HUES64 (cell line): ENCODE measurements around the gene TLCD1.

Experiments used
- H3K27ac ChIP-seq: 2 replicates; pipeline ENCODE4 v1.7.0; 2013; ENCODE audit warnings: low read depth, low read length, inconsistent platforms
- H3K27me3 ChIP-seq: 2 replicates; pipeline ENCODE4 v1.6.1; 2013; ENCODE audit warnings: mild to moderate bottlenecking, low read length; ENCODE audit not compliant: insufficient read depth
- H3K36me3 ChIP-seq: 2 replicates; pipeline ENCODE4 v1.6.1; 2013; ENCODE audit warnings: mild to moderate bottlenecking, low read length; ENCODE audit not compliant: insufficient read depth
- H3K4me1 ChIP-seq: 2 replicates; pipeline ENCODE4 v1.6.1; 2013; ENCODE audit warnings: mild to moderate bottlenecking, low read length, moderate library complexity; ENCODE audit not compliant: insufficient read depth
- H3K4me3 ChIP-seq: 2 replicates; pipeline ENCODE4 v1.5.1; 2013; ENCODE audit warnings: mild to moderate bottlenecking, low read length, moderate library complexity
- H3K9ac ChIP-seq: 2 replicates; pipeline ENCODE4 v1.6.1; 2013; ENCODE audit warnings: mild to moderate bottlenecking, low read depth, low read length
- H3K9me3 ChIP-seq: 2 replicates; pipeline ENCODE4 v1.6.1; 2013; ENCODE audit warnings: low read depth, low read length; ENCODE audit not compliant: insufficient read depth
- whole genome bisulfite sequencing: fragments of 150-250, 120-280 bp; methylation state at CpG from one replicate; pipeline ENCODE4 v1.1.7; 2013; ENCODE audit warnings: missing lambda C conversion rate; 5-methylcytosine and 5-hydroxymethylcytosine counted together

TLCD1 gene

GRCh38 chr17:28745786-28746411 lies 19.9 kb upstream of the TLCD1 start:
- peak overlapping the region; percentile 96 for H3K9ac ChIP-seq
- peaks cover 14% of the 10 kb centered on the region; the same call in 1 of the 2 replicates for H3K4me1 ChIP-seq
- 74% methylated on average over 4 of the region's 4 CpGs for WGBS
- H3K36me3 ChIP-seq: peaks cover 51% of the 10 kb centered on the region
- peak overlapping the region; percentile 100 for H3K27ac ChIP-seq
- H3K4me3 ChIP-seq: peak overlapping the region; percentile 87
- no peaks in the 10 kb centered on the region for H3K9me3 ChIP-seq
- no peaks in the 10 kb centered on the region for H3K27me3 ChIP-seq

GRCh38 chr17:28744972-28745785 lies 19.1 kb upstream of the TLCD1 start:
- 1% methylated on average over 31 of the region's 31 CpGs for WGBS
- peaks cover 14% of the 10 kb centered on the region; the same call in 1 of the 2 replicates for H3K4me1 ChIP-seq

GRCh38 chr17:28744104-28744971 lies 18.3 kb upstream of the TLCD1 start:
- no peaks in the 10 kb centered on the region for H3K9me3 ChIP-seq
- peak overlapping the region; percentile 100 for H3K27ac ChIP-seq
- H3K9ac ChIP-seq: peak overlapping the region; percentile 96
- H3K4me3 ChIP-seq: peak overlapping the region; percentile 87
- H3K27me3 ChIP-seq: no peaks in the 10 kb centered on the region
- peaks cover 14% of the 10 kb centered on the region; the same call in 1 of the 2 replicates for H3K4me1 ChIP-seq
- H3K36me3 ChIP-seq: peaks cover 42% of the 10 kb centered on the region
- WGBS: under 1% methylated on average over 61 of the region's 61 CpGs

More at GRCh38 chr17:28744972-28745785, 19.1 kb upstream of the TLCD1 start:
- Histone ChIP-seq H3K27ac (peak overlapping the region; percentile 100), H3K27me3 (no peaks in the 10 kb centered on the region), H3K9me3 (no peaks in the 10 kb centered on the region), H3K4me3 (peak overlapping the region; percentile 87), H3K9ac (peak overlapping the region; percentile 96), H3K36me3 (peaks cover 46% of the 10 kb centered on the region)

GRCh38 chr17:28743243-28744103 lies 17.4 kb upstream of the TLCD1 start, which contains the start of gene TRAF4:
Gene TRAF4, plus strand, starts transcription at chr17:28744011. Its CDS starts 102 bp downstream, at chr17:28744113.
- peak within 1 kb of the TSS; percentile 100 for H3K27ac ChIP-seq
- peaks cover 14% of the 10 kb centered on the region; the same call in 1 of the 2 replicates for H3K4me1 ChIP-seq
- peak within 1 kb of the TSS; percentile 87 for H3K4me3 ChIP-seq

GRCh38 chr17:28741358-28742349 lies 15.6 kb upstream of the TLCD1 start:
- 94% methylated on average over 19 of the region's 19 CpGs for WGBS
- no peak overlapping the region for H3K4me3 ChIP-seq
- no peaks in the 10 kb centered on the region for H3K27me3 ChIP-seq
- H3K36me3 ChIP-seq: peaks cover 28% of the 10 kb centered on the region
- H3K9me3 ChIP-seq: no peaks in the 10 kb centered on the region
- no peak overlapping the region for H3K9ac ChIP-seq
- H3K4me1 ChIP-seq: peaks cover 12% of the 10 kb centered on the region; the same call in 1 of the 2 replicates
- no peak overlapping the region for H3K27ac ChIP-seq

More at GRCh38 chr17:28743243-28744103, 17.4 kb upstream of the TLCD1 start, which contains the start of gene TRAF4:
- no peaks in the 10 kb centered on the region for H3K9me3 ChIP-seq
- no peaks in the 10 kb centered on the region for H3K27me3 ChIP-seq
- peak within 1 kb of the TSS; percentile 96 for H3K9ac ChIP-seq
- under 1% methylated on average over 70 of the region's 70 CpGs for WGBS
- H3K36me3 ChIP-seq: peaks cover 39% of the 10 kb centered on the region

GRCh38 chr17:28740406-28741357 lies 14.6 kb upstream of the TLCD1 start:
- Histone ChIP-seq H3K4me3 (no peak overlapping the region), H3K9ac (no peak overlapping the region), H3K27me3 (no peaks in the 10 kb centered on the region), H3K27ac (no peak overlapping the region), H3K4me1 (0 out of 2 replicates have a peak, but pooled peaks cover 2% of the 10 kb centered on the region), H3K36me3 (peaks cover 19% of the 10 kb centered on the region), H3K9me3 (no peaks in the 10 kb centered on the region)
- WGBS: 94% methylated on average over 10 of the region's 10 CpGs

- 93% methylated on average over 9 of the region's 10 CpGs for whole genome bisulfite sequencing
- Histone ChIP-seq H3K4me3 (no peak overlapping the region), H3K27me3 (no peaks in the 10 kb centered on the region), H3K36me3 (peaks cover 33% of the 10 kb centered on the region), H3K9me3 (no peaks in the 10 kb centered on the region), H3K4me1 (no peaks in the 10 kb centered on the region), H3K27ac (no peak overlapping the region), H3K9ac (no peak overlapping the region)
Observed at GRCh38 chr17:28738680-28739384, 12.8 kb upstream of the TLCD1 start.

GRCh38 chr17:28737770-28738679 lies 12.0 kb upstream of the TLCD1 start:
- Histone ChIP-seq H3K9ac (no peak overlapping the region), H3K27ac (no peak overlapping the region), H3K9me3 (no peaks in the 10 kb centered on the region), H3K27me3 (no peaks in the 10 kb centered on the region), H3K36me3 (peaks cover 35% of the 10 kb centered on the region), H3K4me3 (no peak overlapping the region), H3K4me1 (no peaks in the 10 kb centered on the region)
- 96% methylated on average over 22 of the region's 22 CpGs for WGBS
